ENCODE data around the gene BANF1. TPM values are rescaled to one million over a fixed set of nuclear protein-coding genes. Genes with fewer than 3 reads are reported as not detected.
A peak's percentile ranks its signal among the peaks of the same experiment; 100 is the strongest.

Gene BANF1
- total and polyA plus RNA-seq, 9 of the 15 experiments (the other 6 are each of a cell fraction or from before 2014, with no cell fraction given), result 108 to 651 (median 263) TPM

DNA sequence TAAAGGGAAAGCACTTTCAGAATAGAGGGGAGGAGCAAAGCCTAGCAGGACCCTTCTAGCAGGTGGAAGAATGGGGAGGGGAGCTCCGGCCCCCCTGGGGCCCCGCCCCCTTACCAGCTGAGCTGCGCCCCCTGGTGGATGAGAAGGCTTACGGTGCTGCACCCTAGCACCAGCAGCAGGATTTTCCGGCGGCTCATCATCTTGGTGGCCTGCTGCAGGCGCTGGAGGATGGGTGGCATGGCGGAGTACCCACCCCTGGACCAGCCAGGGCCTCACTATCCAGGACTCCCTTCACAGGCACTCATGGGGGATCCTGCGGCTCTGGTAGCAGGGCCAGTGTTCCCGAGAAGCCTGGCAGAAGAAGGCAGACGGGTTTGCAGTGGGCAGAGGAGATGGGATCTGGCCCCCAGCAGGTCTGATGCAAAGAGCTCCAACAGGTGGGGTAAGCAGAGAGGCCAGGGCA is 42.9 kb downstream of the BANF1 start (continued):
- TF ChIP-seq, protein P1, sequence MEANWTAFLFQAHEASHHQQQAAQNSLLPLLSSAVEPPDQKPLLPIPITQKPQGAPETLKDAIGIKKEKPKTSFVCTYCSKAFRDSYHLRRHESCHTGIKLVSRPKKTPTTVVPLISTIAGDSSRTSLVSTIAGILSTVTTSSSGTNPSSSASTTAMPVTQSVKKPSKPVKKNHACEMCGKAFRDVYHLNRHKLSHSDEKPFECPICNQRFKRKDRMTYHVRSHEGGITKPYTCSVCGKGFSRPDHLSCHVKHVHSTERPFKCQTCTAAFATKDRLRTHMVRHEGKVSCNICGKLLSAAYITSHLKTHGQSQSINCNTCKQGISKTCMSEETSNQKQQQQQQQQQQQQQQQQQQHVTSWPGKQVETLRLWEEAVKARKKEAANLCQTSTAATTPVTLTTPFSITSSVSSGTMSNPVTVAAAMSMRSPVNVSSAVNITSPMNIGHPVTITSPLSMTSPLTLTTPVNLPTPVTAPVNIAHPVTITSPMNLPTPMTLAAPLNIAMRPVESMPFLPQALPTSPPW (CRISPR knock-in tag; IDR thresholded peaks at IDR 0.05), result peak; percentile 98
- TF ChIP-seq, protein P2, sequence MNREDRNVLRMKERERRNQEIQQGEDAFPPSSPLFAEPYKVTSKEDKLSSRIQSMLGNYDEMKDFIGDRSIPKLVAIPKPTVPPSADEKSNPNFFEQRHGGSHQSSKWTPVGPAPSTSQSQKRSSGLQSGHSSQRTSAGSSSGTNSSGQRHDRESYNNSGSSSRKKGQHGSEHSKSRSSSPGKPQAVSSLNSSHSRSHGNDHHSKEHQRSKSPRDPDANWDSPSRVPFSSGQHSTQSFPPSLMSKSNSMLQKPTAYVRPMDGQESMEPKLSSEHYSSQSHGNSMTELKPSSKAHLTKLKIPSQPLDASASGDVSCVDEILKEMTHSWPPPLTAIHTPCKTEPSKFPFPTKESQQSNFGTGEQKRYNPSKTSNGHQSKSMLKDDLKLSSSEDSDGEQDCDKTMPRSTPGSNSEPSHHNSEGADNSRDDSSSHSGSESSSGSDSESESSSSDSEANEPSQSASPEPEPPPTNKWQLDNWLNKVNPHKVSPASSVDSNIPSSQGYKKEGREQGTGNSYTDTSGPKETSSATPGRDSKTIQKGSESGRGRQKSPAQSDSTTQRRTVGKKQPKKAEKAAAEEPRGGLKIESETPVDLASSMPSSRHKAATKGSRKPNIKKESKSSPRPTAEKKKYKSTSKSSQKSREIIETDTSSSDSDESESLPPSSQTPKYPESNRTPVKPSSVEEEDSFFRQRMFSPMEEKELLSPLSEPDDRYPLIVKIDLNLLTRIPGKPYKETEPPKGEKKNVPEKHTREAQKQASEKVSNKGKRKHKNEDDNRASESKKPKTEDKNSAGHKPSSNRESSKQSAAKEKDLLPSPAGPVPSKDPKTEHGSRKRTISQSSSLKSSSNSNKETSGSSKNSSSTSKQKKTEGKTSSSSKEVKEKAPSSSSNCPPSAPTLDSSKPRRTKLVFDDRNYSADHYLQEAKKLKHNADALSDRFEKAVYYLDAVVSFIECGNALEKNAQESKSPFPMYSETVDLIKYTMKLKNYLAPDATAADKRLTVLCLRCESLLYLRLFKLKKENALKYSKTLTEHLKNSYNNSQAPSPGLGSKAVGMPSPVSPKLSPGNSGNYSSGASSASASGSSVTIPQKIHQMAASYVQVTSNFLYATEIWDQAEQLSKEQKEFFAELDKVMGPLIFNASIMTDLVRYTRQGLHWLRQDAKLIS (CRISPR knock-in tag; IDR thresholded peaks at IDR 0.05), result no peak
- TF ChIP-seq POLR2B (IDR thresholded peaks at IDR 0.05; ENCODE audit: low read depth, partially characterized antibody), result no peak
- TF ChIP-seq, protein P3, sequence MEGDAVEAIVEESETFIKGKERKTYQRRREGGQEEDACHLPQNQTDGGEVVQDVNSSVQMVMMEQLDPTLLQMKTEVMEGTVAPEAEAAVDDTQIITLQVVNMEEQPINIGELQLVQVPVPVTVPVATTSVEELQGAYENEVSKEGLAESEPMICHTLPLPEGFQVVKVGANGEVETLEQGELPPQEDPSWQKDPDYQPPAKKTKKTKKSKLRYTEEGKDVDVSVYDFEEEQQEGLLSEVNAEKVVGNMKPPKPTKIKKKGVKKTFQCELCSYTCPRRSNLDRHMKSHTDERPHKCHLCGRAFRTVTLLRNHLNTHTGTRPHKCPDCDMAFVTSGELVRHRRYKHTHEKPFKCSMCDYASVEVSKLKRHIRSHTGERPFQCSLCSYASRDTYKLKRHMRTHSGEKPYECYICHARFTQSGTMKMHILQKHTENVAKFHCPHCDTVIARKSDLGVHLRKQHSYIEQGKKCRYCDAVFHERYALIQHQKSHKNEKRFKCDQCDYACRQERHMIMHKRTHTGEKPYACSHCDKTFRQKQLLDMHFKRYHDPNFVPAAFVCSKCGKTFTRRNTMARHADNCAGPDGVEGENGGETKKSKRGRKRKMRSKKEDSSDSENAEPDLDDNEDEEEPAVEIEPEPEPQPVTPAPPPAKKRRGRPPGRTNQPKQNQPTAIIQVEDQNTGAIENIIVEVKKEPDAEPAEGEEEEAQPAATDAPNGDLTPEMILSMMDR (IDR thresholded peaks at IDR 0.05 in 2 of 3, conservative IDR thresholded peaks at IDR 0.05 in 1 of 3; ENCODE audit: insufficient read depth in 2 of 3, low read depth in 1 of 3, low read length in 3 of 3), result peak; percentile 91 to 94 (median 93)
- peak; percentile 77 for TF ChIP-seq DACH1 (IDR thresholded peaks at IDR 0.05; ENCODE audit: partially characterized antibody)
- TF ChIP-seq KLF13 (tag; IDR thresholded peaks at IDR 0.05; ENCODE audit: borderline replicate concordance, low read depth), result peak; percentile 97
- TF ChIP-seq, protein P4, sequence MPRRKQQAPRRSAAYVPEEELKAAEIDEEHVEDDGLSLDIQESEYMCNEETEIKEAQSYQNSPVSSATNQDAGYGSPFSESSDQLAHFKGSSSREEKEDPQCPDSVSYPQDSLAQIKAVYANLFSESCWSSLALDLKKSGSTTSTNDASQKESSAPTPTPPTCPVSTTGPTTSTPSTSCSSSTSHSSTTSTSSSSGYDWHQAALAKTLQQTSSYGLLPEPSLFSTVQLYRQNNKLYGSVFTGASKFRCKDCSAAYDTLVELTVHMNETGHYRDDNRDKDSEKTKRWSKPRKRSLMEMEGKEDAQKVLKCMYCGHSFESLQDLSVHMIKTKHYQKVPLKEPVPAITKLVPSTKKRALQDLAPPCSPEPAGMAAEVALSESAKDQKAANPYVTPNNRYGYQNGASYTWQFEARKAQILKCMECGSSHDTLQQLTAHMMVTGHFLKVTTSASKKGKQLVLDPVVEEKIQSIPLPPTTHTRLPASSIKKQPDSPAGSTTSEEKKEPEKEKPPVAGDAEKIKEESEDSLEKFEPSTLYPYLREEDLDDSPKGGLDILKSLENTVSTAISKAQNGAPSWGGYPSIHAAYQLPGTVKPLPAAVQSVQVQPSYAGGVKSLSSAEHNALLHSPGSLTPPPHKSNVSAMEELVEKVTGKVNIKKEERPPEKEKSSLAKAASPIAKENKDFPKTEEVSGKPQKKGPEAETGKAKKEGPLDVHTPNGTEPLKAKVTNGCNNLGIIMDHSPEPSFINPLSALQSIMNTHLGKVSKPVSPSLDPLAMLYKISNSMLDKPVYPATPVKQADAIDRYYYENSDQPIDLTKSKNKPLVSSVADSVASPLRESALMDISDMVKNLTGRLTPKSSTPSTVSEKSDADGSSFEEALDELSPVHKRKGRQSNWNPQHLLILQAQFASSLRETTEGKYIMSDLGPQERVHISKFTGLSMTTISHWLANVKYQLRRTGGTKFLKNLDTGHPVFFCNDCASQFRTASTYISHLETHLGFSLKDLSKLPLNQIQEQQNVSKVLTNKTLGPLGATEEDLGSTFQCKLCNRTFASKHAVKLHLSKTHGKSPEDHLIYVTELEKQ (CRISPR knock-in tag; IDR thresholded peaks at IDR 0.05), result no peak
- 0 out of 2 replicates have a peak, but pooled peaks have one; percentile 22 for TF ChIP-seq GABPB1 (CRISPR knock-in tag; IDR thresholded peaks at IDR 0.05)
- TF ChIP-seq NR2C1 (IDR thresholded peaks at IDR 0.05), result no peak
- TF ChIP-seq NR2C1 (tag; IDR thresholded peaks at IDR 0.05), result no peak
- TF ChIP-seq, protein P5, sequence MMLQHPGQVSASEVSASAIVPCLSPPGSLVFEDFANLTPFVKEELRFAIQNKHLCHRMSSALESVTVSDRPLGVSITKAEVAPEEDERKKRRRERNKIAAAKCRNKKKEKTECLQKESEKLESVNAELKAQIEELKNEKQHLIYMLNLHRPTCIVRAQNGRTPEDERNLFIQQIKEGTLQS (IDR thresholded peaks at IDR 0.05), result no peak
- TF ChIP-seq, protein P5 (CRISPR knock-in tag; conservative IDR thresholded peaks at IDR 0.05), result no peak
- no peak for TF ChIP-seq NRF1 (conservative IDR thresholded peaks at IDR 0.05 in 1 of 2, IDR thresholded peaks at IDR 0.05 in 1 of 2)
- peak; percentile 76 for TF ChIP-seq ZBTB7A (IDR thresholded peaks at IDR 0.05; ENCODE audit: borderline replicate concordance, control insufficient read depth, low read depth, low read length)
- TF ChIP-seq THRAP3 (IDR thresholded peaks at IDR 0.05; ENCODE audit: borderline replicate concordance), result no peak
- 0 out of 2 replicates have a peak, but pooled peaks have one; percentile 24 for TF ChIP-seq KLF16 (IDR thresholded peaks at IDR 0.05)
- TF ChIP-seq CBX1 (IDR thresholded peaks at IDR 0.05; ENCODE audit: low read depth), result no peak
